HG03064 (cell line): Measurements from ENCODE around the gene HSPA12A.
A peak's percentile ranks its signal among the peaks of the same experiment; 100 is the strongest.

Experiments
- ATAC-seq: cut with Tn5 transposase; IDR thresholded peaks from one replicate; pipeline ENCODE4 v1.9.1; 2021; ENCODE audit warnings: low read depth; ENCODE audit not compliant: unreplicated experiment

Gene HSPA12A, protein sequence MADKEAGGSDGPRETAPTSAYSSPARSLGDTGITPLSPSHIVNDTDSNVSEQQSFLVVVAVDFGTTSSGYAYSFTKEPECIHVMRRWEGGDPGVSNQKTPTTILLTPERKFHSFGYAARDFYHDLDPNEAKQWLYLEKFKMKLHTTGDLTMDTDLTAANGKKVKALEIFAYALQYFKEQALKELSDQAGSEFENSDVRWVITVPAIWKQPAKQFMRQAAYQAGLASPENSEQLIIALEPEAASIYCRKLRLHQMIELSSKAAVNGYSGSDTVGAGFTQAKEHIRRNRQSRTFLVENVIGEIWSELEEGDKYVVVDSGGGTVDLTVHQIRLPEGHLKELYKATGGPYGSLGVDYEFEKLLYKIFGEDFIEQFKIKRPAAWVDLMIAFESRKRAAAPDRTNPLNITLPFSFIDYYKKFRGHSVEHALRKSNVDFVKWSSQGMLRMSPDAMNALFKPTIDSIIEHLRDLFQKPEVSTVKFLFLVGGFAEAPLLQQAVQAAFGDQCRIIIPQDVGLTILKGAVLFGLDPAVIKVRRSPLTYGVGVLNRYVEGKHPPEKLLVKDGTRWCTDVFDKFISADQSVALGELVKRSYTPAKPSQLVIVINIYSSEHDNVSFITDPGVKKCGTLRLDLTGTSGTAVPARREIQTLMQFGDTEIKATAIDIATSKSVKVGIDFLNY

DNA sequence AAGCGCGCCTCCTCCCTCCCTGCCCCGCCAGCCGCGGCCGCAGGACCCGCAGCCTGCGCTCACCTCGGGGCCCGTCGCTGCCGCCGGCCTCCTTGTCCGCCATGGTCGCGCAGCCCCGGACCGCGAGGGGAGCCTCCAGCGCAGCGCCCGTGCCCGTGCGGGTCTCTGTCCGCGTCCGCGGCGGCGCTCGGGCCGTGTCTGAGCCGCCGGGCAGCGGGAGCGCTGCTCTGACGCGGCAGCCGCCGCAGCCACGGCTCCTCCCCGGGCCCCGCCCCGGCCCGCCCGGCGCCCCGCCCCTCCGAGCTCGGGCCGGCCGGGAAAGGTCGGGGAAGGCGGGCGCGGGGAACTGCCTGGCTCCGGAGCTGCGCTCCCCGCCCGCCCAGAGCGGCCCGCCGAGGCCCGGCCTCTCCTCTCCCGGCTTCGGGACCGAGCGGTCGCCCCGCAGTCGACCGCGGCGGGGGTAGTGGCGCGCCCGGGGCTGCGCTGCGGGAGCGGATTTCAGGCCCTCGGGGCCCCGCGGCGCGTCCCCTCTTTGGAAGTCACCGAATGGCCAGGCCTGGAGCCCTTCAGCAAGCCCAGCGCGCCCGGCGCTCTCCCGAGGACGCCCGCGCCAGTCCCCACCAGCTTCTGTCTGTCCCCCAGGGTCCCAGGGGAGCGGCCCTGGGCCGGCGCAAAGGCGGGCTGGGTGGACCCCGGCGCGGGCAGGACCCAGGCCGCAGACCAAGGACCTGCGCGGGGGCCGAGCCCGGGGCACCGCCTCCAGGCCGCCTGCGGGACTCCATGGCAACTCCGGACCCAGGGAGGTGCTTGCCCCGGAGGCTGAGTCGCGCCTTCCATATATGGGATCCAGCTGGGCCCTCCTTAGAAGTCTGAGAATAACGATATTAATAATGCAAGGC lies at the start of gene HSPA12A:
HSPA12A (minus strand) TSS at position 200 of the 899 bp plus-strand sequence; CDS start at position 103, 97 bp downstream.
- peak; percentile 98 for ATAC-seq

DNA sequence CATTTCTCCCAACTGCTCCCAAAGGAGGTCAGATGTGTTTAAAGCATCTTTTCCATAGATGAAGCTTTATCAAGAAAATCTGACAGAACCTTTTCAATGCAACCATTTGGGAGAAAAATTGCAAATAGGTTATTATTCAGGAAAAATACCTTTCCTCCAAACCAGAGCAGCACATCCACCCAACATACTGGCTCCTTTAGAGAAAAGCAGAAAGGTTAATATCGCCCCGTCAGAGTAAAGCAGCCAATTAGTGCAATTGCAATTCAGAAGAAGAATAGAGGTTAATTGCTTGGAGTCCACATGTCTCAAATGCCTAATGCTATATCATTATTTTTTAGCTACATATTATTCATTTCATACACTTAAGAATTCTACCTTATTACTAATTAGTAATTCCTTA lies 48.9 kb upstream of the HSPA12A start:
- no peak for ATAC-seq

DNA sequence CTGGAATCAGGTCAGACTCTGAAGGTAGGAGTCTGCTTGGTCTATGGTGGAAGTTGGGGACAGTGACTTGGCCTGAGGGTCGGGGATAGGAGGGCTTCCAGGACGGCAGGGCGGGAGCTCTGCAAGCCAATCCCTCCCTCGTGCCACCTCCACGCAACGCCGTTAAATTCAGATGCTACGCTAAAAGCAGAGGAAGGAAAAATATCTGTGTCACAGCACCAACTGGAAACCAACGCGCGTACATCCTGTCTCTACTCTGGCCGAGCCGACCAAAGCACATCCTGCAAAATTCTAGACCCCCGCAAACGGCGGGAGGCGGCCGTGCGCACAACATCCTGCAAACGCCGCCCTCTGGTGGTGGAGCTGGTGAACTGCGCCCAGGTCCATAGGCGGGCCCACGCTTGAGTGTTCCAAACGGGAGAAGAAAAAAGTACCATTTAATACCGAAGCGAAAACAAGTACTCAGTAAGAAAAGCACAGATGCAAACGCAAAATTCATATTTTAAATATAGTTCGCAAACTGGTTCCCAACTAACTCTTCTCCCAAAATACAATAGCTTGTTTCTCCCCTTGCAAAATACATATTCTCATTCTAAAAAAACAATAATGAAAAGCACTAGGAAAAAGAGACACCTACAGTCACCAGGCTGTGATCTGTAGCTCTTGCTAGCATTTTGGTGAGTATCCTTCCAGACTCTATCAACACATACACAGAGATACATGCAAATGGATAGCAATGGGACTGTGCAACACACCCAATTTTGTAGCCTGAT lies 45.7 kb upstream of the HSPA12A start:
- peak; percentile 85 for ATAC-seq

DNA sequence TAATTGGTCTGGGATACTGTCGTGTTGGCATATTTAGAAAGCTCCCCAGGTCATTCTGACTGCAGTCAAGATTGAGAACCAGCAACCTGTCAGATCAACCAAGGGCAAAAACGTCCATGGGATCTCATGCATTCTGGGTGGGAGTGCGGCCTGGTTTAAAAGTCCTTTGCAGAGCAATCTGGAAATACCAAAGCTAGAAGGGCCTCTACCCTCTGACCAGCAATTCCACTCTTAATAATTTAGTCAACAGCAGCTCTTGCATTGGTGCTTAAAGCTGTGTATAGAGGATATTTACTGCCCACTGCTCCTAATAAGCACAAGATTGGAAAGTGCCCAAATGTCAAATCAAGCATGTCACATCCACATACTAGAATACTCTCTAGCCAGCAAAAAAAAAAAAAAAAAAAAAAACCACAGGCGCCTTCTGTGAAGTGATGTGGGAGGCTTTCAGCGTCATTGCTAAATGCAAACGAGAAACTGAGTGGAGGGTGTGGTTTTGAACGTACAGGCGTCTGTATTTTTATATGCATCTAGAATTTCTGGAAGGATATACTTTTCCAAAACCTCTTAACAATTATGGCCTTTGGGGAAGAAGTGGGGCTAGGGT lies 44.8 kb upstream of the HSPA12A start:
- no peak for ATAC-seq

DNA sequence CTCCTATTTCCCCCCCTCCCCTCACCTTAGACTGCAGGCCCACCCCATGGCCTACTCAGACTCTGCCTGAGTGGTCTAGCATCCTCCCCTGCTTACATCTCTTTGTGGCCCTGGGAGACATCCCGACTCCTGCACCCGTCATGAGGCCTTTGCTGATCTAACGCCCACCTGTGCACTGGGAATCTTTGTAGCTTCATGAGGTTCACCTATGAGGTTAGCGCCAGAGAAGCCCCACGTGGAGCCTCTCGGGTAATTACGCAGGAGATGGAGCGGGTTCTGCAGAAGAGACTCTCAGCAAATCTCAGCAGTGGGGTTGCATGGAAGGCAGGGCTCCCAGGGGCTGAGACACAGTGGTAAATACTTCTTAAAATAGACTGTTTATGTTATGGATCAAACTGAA lies 43.5 kb upstream of the HSPA12A start:
- ATAC-seq, result no peak

DNA sequence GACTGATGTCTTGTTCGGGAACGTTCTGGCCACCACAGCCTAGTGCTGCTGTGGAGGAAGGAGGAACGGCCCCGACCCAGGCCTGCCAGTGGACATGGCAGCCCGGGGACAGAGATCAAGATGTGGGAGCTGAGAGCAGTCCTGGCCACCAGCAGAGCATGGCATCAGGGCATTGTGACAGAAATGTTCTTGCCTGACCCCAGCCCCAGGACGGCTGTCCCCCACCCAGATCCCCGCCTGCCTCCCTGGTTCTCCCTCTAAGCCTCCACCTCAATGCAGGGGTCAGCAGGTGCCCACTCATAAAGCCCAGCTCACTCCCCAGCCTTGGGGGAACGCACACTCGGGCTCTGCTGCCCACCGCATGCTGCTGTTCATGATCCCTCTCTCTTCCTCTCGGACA lies 42.9 kb upstream of the HSPA12A start:
- no peak for ATAC-seq

DNA sequence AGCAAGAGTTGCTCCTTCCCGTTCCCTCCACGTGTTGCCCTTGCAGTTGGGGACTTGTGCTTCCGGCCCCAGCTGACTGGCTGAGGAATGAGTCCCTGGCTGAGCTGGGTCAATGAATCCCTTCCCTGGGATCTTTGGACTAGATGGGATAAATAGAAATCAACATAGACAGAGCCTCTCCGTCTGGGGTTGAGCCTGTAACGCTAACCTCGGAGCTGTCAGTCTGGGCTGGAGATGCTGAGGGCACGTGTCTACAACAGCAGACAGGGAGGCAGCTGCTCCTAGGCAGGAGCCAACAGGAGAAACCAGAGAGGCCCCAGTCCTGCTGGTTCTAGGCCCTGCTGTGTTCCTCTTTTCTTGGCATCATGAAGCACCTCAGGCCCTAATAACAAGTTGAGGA lies 42.3 kb upstream of the HSPA12A start:
- ATAC-seq, result no peak

DNA sequence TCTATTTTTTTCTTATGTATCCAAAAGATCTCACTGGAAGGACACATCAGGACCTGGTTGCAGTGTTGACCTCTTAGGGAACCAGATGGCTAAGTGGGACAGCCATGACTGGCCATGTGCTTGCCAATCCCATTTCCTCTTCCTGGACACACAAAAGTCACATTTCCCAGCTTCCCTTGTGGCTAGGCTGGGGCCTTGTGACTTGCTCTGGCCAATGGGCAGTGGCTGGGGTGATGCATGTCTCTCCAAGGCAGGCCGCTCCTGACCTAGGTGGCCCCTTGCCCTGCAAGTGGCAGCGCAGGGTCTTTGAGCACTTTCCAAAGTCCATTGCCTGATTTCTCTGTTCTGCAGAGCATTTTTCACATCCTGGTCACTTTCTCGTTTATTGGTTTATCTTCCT lies 41.7 kb upstream of the HSPA12A start:
- ATAC-seq, result no peak

DNA sequence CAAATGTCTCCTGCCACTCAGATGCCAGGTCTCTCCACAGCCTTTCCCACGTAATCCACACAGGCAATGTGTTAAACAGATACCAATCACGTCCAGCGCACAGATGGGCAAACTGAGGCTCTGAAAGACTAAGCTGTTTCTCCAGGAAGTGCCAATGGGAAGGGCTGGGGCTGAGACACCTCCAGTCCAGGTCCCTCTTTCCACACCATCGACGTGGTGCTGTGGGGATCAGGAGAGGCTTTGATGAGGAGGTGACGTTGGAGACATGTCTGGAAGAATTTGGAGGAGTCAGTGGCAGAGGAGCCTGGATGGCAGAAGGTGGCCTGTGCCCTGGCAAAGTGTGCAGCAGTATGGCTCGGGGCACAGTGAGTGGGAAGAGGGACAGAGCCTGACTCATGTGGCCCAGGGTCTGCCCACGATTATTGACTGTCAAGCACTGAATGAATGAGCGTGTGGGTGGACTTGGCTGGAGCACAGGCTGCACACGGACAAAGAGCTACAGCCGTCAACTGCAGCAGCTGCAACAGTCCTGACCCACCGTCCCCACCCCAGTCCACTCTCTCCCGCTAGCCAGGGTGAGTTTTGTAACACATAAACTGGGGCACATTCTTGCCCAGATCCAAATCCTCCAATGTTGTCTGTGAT lies 40.8 kb upstream of the HSPA12A start:
- ATAC-seq, result no peak

DNA sequence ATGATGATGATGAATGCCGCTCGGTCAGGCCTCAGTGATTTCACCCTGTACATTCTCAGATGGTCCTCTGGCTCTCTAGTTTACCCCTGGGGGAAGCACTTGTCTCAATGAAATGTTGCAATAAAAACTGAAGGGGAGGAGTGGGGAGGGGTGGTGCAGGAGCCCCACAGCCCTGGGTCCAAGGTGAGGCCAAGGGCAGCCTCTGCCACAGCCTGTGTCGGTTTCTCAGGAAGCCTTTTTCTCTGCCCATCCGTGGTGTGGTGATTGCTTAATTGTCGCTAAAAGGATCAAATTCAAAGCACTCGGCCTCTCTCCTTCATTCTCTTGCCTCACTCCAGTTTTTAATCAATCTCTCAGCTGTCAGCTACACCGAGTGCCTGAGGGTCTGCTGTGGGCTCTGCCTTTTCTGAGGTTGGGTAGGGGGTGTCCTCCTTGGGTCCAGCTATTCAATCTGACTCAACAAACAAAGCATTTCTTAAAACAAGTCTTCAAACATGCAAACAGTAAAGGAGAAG lies 39.1 kb upstream of the HSPA12A start:
- no peak for ATAC-seq

DNA sequence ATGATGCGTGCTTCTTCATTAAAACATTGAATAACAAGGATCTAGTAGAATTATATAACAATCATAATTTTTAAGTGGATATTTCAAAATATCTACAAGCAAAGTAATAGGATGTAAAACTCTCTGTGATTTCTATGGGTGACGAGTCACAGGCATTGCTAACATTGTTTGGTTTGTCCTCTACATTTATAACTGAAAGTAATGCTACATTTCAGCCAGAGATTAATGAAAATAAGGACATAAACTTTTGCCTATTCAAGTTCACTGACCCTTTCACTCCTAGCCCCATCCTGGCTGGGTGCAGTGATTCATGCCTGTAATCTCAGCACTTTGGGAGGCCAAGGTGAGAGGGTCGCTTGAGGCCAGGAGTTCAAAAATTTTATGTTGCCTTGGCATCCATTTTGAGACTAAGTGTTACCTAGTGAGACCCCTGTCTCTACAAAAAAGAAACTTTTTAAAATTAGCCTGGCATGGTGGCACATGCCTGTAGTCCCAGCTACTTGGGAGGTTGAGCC lies 38.4 kb upstream of the HSPA12A start:
- no peak for ATAC-seq

DNA sequence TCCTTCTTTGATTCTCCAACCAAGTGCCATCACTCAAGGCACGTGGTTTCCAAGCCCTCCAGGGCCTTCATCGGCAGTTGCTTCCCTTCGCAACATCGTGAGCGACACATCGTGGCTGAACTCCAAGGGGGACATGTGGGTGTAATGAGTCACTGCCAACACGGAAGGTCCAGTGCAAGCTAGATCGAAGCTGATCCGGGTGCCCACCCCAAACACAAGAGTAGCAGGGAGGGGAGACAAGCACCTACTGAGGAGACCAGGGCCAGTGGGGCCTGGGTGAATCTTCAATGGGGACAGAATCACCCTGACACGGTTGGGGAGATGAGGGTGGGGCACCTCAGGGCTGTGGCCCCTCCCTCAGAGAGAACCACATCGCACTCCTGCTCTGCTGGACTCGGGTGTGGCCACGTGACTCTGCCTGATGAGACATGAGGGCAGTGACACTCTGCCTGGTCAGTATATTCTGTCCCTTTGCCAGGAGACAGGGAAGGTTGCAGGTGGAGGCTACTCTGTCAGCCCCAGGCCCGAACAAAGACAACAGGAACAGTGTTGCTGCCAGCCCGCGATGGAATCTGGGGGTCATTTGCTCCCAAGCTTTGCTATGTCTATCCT lies 36.8 kb upstream of the HSPA12A start:
- no peak for ATAC-seq

DNA sequence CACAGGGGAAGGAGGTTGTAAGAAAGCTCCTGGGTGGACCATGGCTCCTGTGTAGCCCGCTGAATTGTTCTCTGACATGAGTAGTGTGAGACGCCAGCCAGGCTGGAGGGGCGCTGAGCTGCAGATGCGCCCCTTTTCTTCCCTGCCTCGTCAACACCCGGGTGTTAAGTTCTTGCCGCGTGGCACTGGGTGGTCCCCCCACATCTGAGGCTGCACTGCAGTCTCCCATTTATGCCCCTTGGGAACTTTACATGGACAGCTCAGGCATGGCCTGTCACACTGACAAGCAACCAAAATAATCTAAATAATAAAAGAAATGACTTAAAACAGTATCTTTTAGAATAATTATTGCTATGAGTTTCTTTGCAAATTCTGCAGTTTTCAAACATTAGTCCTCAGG lies 34.6 kb upstream of the HSPA12A start:
- no peak for ATAC-seq

DNA sequence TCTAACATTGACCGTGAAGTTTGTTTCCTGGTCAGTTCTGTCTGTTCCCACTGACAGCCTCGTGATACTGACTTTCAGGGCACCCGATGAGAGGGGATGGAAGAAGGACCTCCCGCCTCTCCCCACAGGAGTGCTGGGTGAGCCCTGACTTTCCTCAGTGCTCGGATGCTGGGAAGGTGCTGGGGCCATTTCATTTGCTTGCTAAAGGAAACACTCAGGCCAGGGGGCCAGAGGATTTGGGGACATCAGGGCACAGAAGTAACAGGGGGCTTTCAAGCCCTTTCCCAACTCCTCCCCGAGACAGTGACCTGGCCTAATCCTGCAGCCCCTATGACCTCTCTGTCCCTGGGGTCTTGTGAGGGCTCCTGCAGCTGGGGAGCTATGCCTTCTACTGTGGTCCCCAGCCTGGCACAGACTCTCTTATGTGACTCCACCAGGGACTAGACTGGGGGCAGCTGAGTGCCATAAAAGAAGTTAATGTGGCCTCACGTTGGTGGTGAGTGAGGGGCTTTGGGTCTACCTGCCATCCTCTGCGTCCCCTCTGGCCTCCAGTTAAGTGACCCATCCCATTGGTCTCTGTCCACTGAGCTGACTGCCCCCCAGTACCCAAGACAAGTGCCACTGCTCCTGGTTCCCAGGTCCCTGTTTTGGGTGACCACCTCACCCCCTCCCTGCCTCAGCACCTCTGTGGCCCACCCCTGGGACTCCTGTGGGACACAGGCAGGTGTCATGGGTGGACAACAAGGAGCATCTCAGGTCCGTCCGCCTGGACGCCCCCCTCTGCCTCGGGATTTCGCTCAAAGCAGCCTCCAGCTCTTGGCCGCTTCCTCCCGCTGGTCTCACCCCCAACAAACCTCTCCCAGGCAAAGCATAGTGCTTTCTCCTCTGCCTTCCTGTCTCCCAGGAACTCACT lies 33.4 kb upstream of the HSPA12A start:
- no peak for ATAC-seq

DNA sequence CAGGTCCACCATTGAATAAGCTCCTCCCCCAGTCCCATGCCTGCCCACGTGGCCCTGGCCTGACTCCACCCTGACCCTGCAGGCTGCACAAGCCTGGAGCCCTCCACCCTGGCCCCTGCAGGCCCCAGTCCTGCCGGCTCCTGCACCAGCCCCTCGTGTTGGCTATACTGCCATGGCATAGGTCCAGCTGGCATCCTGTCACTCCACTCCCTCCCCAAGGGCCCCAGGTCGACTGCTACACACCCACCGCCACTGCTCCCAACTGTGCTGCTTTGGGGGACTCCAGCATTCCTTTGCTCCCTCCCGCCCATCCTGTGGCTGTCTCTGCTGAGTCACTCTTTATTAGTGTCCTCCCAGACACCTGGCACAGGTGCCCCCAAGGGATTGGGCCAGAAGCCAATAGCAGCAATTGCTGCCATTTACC lies 32.4 kb upstream of the HSPA12A start:
- no peak for ATAC-seq

DNA sequence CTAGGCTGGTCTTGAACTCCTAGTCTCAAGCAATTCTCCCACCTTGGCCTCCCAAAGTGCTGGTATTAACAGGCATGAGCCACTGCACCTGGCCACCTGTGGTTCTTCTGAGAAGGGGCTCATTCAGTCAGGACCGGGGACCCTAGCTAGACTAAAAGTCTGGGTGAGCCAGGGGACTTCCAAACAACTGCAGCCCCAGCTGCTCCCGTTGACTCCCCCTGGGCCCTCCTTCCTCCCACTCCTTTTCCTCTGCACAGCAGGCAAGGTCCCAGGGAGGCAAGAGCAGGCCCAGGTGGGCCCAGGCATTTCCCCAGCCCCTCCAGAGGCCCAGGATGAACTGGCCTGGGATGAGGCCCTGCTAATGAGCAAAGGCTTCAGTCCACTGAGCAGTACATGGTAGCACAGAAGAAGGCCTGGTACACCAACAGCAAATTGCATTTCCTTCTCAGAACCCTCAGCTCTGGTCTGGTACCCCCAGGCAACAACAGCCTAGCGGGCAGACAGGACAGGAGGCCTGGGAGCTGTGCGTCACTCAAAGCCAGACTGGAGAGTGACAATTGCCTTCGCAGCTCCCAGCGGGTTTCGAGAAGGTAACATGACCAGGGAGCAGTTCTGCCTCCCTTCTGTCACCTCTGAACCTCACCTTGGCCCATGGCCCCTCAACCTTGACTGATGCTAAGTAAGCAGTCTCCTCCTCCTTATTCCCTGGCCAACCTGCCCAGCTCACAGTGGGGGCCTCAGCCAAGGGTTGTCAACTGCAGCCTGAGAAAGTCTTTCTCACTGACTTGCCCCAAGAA lies 30.7 kb upstream of the HSPA12A start:
- ATAC-seq, result no peak
